ENCODE measurements around the gene ZNF248. TPM values are rescaled to one million over a fixed set of nuclear protein-coding genes. Genes with fewer than 3 reads are reported as not detected.
A peak's percentile ranks its signal among the peaks of the same experiment; 100 is the strongest.

ZNF248 gene
- total and polyA plus RNA-seq, 2 donors (not counting 1 experiment from before 2014, with no cell fraction given): 8.6 to 19.5 TPM

DNA sequence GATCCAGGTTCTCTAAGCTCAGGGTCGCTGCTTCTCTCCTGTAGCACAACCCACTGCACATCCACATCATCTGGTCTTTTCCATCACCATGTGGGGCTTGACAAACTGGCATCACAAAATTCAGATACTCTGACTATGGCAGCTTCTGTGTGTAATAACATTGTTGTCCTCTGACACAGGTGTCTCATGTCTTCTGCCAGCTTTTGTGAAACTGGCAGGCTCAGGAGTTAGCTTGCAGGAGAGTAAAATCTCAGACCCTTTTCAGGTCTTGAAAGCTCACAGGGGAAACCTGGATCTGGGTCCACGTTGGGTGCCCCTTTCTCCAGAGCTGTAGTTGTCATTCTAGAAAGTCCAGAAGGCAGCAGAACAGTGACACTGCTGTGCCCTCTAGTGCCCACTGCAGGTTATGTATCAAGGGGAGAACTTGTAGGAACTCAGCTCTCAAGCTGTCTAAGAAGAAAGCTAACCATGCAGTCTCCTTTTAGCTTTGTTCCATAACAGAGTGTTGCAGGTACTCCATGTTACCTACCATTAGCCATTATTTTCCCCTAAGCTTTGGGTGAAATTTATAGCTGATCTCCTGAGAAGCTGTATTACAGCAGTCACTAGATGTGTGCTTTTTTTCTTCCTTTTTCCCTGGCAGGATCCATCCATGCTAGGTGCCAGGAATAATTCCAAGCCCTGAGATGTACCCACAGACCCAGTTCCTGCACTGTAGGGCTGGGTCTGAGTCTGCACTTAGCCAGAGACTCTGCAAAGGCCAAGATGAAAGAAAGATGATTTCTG lies 102.7 kb downstream of the ZNF248 start:
- Histone ChIP-seq H3K4me3 (ENCODE audit: control extremely low read depth in 1 of 5, extremely low read depth in 1 of 5, insufficient read depth in 1 of 5, low read depth in 2 of 5, low read length in 4 of 5) (no peak overlapping the region), H2AFZ (ENCODE audit: insufficient read depth, low read depth, low read length, poor library complexity, severe bottlenecking) (no peak overlapping the region), H3K27me3 (replicated peaks in 1 of 4; ENCODE audit: control extremely low read depth in 1 of 4, control insufficient read depth in 3 of 4, insufficient read depth in 4 of 4, low read length in 3 of 4) (no peaks in the 10 kb centered on the region), H3K9ac (ENCODE audit: low read length) (no peak overlapping the region), H3K4me1 (ENCODE audit: control insufficient read depth in 2 of 2, insufficient read depth in 2 of 2, low read length in 2 of 2) (no peaks in the 10 kb centered on the region), H3K36me3 (replicated peaks in 1 of 2; ENCODE audit: control extremely low read depth in 1 of 2, control insufficient read depth in 1 of 2, extremely low read depth in 1 of 2, insufficient read depth in 2 of 2, low read length in 1 of 2) (no peaks in the 10 kb centered on the region), H3K27ac (ENCODE audit: low read length in 2 of 2) (no peak overlapping the region), H3K9me3 (ENCODE audit: control extremely low read depth in 1 of 3, control insufficient read depth in 2 of 3, insufficient read depth in 1 of 3, low read length in 2 of 3) (peaks cover 0 to 3% (median 1%) of the 10 kb centered on the region in 3 donors), H4K20me1 (ENCODE audit: control insufficient read depth, insufficient read depth, low read length, poor library complexity, severe bottlenecking) (no peaks in the 10 kb centered on the region), H3K79me2 (ENCODE audit: control insufficient read depth, insufficient read depth, low read length) (no peaks in the 10 kb centered on the region), H3K4me2 (replicated peaks; ENCODE audit: low read depth, low read length, poor library complexity, severe bottlenecking) (no peak overlapping the region)
- Mint-ChIP-seq H3K27me3 (no peaks in the 10 kb centered on the region), H3K27ac (no peak overlapping the region), H3K9me3 (ENCODE audit: insufficient read depth) (no peaks in the 10 kb centered on the region), H3K4me3 (no peak overlapping the region), H3K4me1 (no peaks in the 10 kb centered on the region)
- ATAC-seq (ENCODE audit: low read depth): no peak
- ChIA-PET POLR2A (no interaction called here), CTCF (no interaction called here)
- peak; percentile 12 for DNase-seq
- 21% methylated on average over 1 of the region's 2 CpGs for WGBS (ENCODE audit: insufficient coverage)
- TF ChIP-seq, protein P1, sequence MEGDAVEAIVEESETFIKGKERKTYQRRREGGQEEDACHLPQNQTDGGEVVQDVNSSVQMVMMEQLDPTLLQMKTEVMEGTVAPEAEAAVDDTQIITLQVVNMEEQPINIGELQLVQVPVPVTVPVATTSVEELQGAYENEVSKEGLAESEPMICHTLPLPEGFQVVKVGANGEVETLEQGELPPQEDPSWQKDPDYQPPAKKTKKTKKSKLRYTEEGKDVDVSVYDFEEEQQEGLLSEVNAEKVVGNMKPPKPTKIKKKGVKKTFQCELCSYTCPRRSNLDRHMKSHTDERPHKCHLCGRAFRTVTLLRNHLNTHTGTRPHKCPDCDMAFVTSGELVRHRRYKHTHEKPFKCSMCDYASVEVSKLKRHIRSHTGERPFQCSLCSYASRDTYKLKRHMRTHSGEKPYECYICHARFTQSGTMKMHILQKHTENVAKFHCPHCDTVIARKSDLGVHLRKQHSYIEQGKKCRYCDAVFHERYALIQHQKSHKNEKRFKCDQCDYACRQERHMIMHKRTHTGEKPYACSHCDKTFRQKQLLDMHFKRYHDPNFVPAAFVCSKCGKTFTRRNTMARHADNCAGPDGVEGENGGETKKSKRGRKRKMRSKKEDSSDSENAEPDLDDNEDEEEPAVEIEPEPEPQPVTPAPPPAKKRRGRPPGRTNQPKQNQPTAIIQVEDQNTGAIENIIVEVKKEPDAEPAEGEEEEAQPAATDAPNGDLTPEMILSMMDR (IDR thresholded peaks at IDR 0.05): peak; percentile 28
- no peak for TF ChIP-seq EZH2 (IDR thresholded peaks at IDR 0.05; ENCODE audit: borderline replicate concordance, insufficient read depth, low read depth, low read length, poor library complexity, severe bottlenecking)
- intact Hi-C loops (cut with micrococcal nuclease): no loop called here

GRCh38 chr10:37752334-37752875 lies 105.0 kb downstream of the ZNF248 start:
- no peaks in the 10 kb centered on the region for H4K20me1 ChIP-seq (ENCODE audit: control insufficient read depth, insufficient read depth, low read length, poor library complexity, severe bottlenecking)
- no peaks in the 10 kb centered on the region for H3K4me1 ChIP-seq (ENCODE audit: control insufficient read depth in 2 of 2, insufficient read depth in 2 of 2, low read length in 2 of 2)
- no peak overlapping the region for H3K4me3 ChIP-seq (ENCODE audit: control extremely low read depth in 1 of 5, extremely low read depth in 1 of 5, insufficient read depth in 1 of 5, low read depth in 2 of 5, low read length in 4 of 5)
- Mint-ChIP-seq H3K27me3 (no peaks in the 10 kb centered on the region), H3K9me3 (ENCODE audit: insufficient read depth) (no peaks in the 10 kb centered on the region), H3K27ac (no peak overlapping the region), H3K4me1 (no peaks in the 10 kb centered on the region), H3K4me3 (no peak overlapping the region)
- ChIA-PET CTCF (no interaction called here), POLR2A (no interaction called here)
- H3K36me3 ChIP-seq (replicated peaks in 1 of 2; ENCODE audit: control extremely low read depth in 1 of 2, control insufficient read depth in 1 of 2, extremely low read depth in 1 of 2, insufficient read depth in 2 of 2, low read length in 1 of 2): no peaks in the 10 kb centered on the region
- H3K9ac ChIP-seq (ENCODE audit: low read length): no peak overlapping the region
- no peak overlapping the region for H2AFZ ChIP-seq (ENCODE audit: insufficient read depth, low read depth, low read length, poor library complexity, severe bottlenecking)
- no peaks in the 10 kb centered on the region for H3K79me2 ChIP-seq (ENCODE audit: control insufficient read depth, insufficient read depth, low read length)
- H3K27ac ChIP-seq (ENCODE audit: low read length in 2 of 2): no peak overlapping the region
- peaks cover 0 to 3% (median 0%) of the 10 kb centered on the region in 3 donors for H3K9me3 ChIP-seq (ENCODE audit: control extremely low read depth in 1 of 3, control insufficient read depth in 2 of 3, insufficient read depth in 1 of 3, low read length in 2 of 3)
- DNase-seq (no peak), ATAC-seq (ENCODE audit: low read depth) (no peak)
- no peak for TF ChIP-seq EZH2 (IDR thresholded peaks at IDR 0.05; ENCODE audit: borderline replicate concordance, insufficient read depth, low read depth, low read length, poor library complexity, severe bottlenecking)
- TF ChIP-seq, protein P1 (IDR thresholded peaks at IDR 0.05): no peak
- no peaks in the 10 kb centered on the region for H3K27me3 ChIP-seq (replicated peaks in 1 of 4; ENCODE audit: control extremely low read depth in 1 of 4, control insufficient read depth in 3 of 4, insufficient read depth in 4 of 4, low read length in 3 of 4)
- intact Hi-C loops (cut with micrococcal nuclease): no loop called here
- 75% methylated on average over 2 of the region's 2 CpGs for WGBS (ENCODE audit: insufficient coverage)
- no peak overlapping the region for H3K4me2 ChIP-seq (replicated peaks; ENCODE audit: low read depth, low read length, poor library complexity, severe bottlenecking)

Data from B cell (primary cell).